Measurements from ENCODE around the gene EDN3.

GRCh38 chr20:59335377-59335776, 35.0 kb downstream of the EDN3 start:
- TF ChIP-seq CREB5 (CRISPR knock-in tag; IDR thresholded peaks at IDR 0.05; ENCODE audit: low read depth) (no peak), RARB (CRISPR knock-in tag; IDR thresholded peaks at IDR 0.05) (no peak), ZNF70 (CRISPR knock-in tag; IDR thresholded peaks at IDR 0.05) (no peak), PATZ1 (CRISPR knock-in tag; IDR thresholded peaks at IDR 0.05; ENCODE audit: borderline replicate concordance) (no peak), ARNTL (CRISPR knock-in tag; IDR thresholded peaks at IDR 0.05; ENCODE audit: borderline replicate concordance, low read depth) (no peak), CSDC2 (CRISPR knock-in tag; IDR thresholded peaks at IDR 0.05) (no peak), OSR1 (CRISPR knock-in tag; IDR thresholded peaks at IDR 0.05) (no peak)

Measured in SK-N-SH treated with all-trans-retinoic acid at 6 μM for 48 hours (cell line).